ENCODE data around the gene ADAR. TPM values are rescaled to one million over a fixed set of nuclear protein-coding genes. Genes with fewer than 3 reads are reported as not detected.

The ADAR gene
- total and polyA plus RNA-seq, 2 experiments from 2014 or later, result 61.3 to 71.3 TPM

- in situ Hi-C loops (cut with MboI), result no loop called here
- Histone ChIP-seq H3K27ac (no peak overlapping the region), H3K4me1 (ENCODE audit: insufficient read depth) (no peaks in the 10 kb centered on the region), H3F3A (ENCODE audit: insufficient read depth) (peaks cover 12% of the 10 kb centered on the region; the same call in 1 of the 2 replicates), H3K36me3 (ENCODE audit: low read depth) (no peaks in the 10 kb centered on the region), H3K79me2 (ENCODE audit: insufficient read depth) (no peaks in the 10 kb centered on the region), H3K4me3 (no peak overlapping the region), H4K20me1 (ENCODE audit: insufficient read depth) (no peaks in the 10 kb centered on the region), H3K9me3 (ENCODE audit: low read depth) (no peaks in the 10 kb centered on the region), H3K9ac (no peak overlapping the region), H3K9me2 (ENCODE audit: insufficient read depth) (no peaks in the 10 kb centered on the region), H3K4me2 (ENCODE audit: unreplicated experiment) (no peak overlapping the region), H3K27me3 (replicated peaks; ENCODE audit: insufficient read depth) (no peaks in the 10 kb centered on the region), H2AFZ (no peak overlapping the region)
- WGBS, 2 experiments (ENCODE audit: low coverage in 1 of 2, low lambda C conversion rate in 2 of 2, missing lambda C conversion rate in 2 of 2), result 54 to 58% methylated on average over 8 to 10 of the region's 10 CpGs
- TF ChIP-seq EZH2 (IDR thresholded peaks at IDR 0.05; ENCODE audit: insufficient read depth, poor library complexity, severe bottlenecking) (no peak), EZH2phosphoT487 (IDR thresholded peaks at IDR 0.05; ENCODE audit: insufficient read depth, low read depth) (no peak)
- DNase-seq, result no peak
These were observed 35.4 kb downstream of the ADAR start for GRCh38 chr1:154572468-154573167.

- no peak overlapping the region for H3K27ac ChIP-seq
- peaks cover 4% of the 10 kb centered on the region for H3K27me3 ChIP-seq (replicated peaks; ENCODE audit: insufficient read depth)
- no peaks in the 10 kb centered on the region for H3K9me2 ChIP-seq (ENCODE audit: insufficient read depth)
- no peak overlapping the region for H3K4me2 ChIP-seq (ENCODE audit: unreplicated experiment)
- H2AFZ ChIP-seq, result no peak overlapping the region
- no peak overlapping the region for H3K9ac ChIP-seq
- WGBS, 2 experiments (ENCODE audit: low coverage in 1 of 2, low lambda C conversion rate in 2 of 2, missing lambda C conversion rate in 2 of 2), result 92 to 96% methylated on average over 19 to 29 of the region's 29 CpGs
- no peak for DNase-seq
- no peaks in the 10 kb centered on the region for H3K79me2 ChIP-seq (ENCODE audit: insufficient read depth)
- in situ Hi-C loops (cut with MboI), result no loop called here
- H4K20me1 ChIP-seq (ENCODE audit: insufficient read depth), result no peaks in the 10 kb centered on the region
- no peaks in the 10 kb centered on the region for H3K4me1 ChIP-seq (ENCODE audit: insufficient read depth)
- peaks cover 12% of the 10 kb centered on the region; the same call in 1 of the 2 replicates for H3F3A ChIP-seq (ENCODE audit: insufficient read depth)
- H3K36me3 ChIP-seq (ENCODE audit: low read depth), result no peaks in the 10 kb centered on the region
- TF ChIP-seq EZH2 (IDR thresholded peaks at IDR 0.05; ENCODE audit: insufficient read depth, poor library complexity, severe bottlenecking), result no peak
- no peak for TF ChIP-seq EZH2phosphoT487 (IDR thresholded peaks at IDR 0.05; ENCODE audit: insufficient read depth, low read depth)
- no peaks in the 10 kb centered on the region for H3K9me3 ChIP-seq (ENCODE audit: low read depth)
- no peak overlapping the region for H3K4me3 ChIP-seq
These were observed 36.1 kb downstream of the ADAR start for GRCh38 chr1:154571964-154572288.

GRCh38 chr1:154571244-154571963, 36.6 kb downstream of the ADAR start:
- Histone ChIP-seq H3F3A (ENCODE audit: insufficient read depth) (peaks cover 12% of the 10 kb centered on the region; the same call in 1 of the 2 replicates), H3K9ac (no peak overlapping the region), H4K20me1 (ENCODE audit: insufficient read depth) (no peaks in the 10 kb centered on the region), H3K27me3 (replicated peaks; ENCODE audit: insufficient read depth) (peaks cover 8% of the 10 kb centered on the region), H3K36me3 (ENCODE audit: low read depth) (no peaks in the 10 kb centered on the region), H3K79me2 (ENCODE audit: insufficient read depth) (no peaks in the 10 kb centered on the region), H3K4me1 (ENCODE audit: insufficient read depth) (no peaks in the 10 kb centered on the region), H3K9me3 (ENCODE audit: low read depth) (no peaks in the 10 kb centered on the region), H3K4me3 (no peak overlapping the region), H3K4me2 (ENCODE audit: unreplicated experiment) (no peak overlapping the region), H2AFZ (no peak overlapping the region), H3K9me2 (ENCODE audit: insufficient read depth) (no peaks in the 10 kb centered on the region), H3K27ac (no peak overlapping the region)
- WGBS, 2 experiments (ENCODE audit: low coverage in 1 of 2, low lambda C conversion rate in 2 of 2, missing lambda C conversion rate in 2 of 2), result 89 to 90% methylated on average over 45 to 59 of the region's 59 CpGs
- TF ChIP-seq EZH2 (IDR thresholded peaks at IDR 0.05; ENCODE audit: insufficient read depth, poor library complexity, severe bottlenecking) (no peak), EZH2phosphoT487 (IDR thresholded peaks at IDR 0.05; ENCODE audit: insufficient read depth, low read depth) (no peak)
- no peak for DNase-seq
- in situ Hi-C loops (cut with MboI), result no loop called here

GRCh38 chr1:154568157-154568815, 39.7 kb downstream of the ADAR start:
- H3K27ac ChIP-seq, result no peak overlapping the region
- no peaks in the 10 kb centered on the region for H3K4me1 ChIP-seq (ENCODE audit: insufficient read depth)
- WGBS, 2 experiments (ENCODE audit: low coverage in 1 of 2, low lambda C conversion rate in 2 of 2, missing lambda C conversion rate in 2 of 2), result 19 to 21% methylated on average over 17 of the region's 17 CpGs
- peak overlapping the region; percentile 60 for H3K4me3 ChIP-seq
- no peaks in the 10 kb centered on the region for H4K20me1 ChIP-seq (ENCODE audit: insufficient read depth)
- no peaks in the 10 kb centered on the region for H3K9me3 ChIP-seq (ENCODE audit: low read depth)
- H3K4me2 ChIP-seq (ENCODE audit: unreplicated experiment), result peak overlapping the region; percentile 60
- no peaks in the 10 kb centered on the region for H3F3A ChIP-seq (ENCODE audit: insufficient read depth)
- H3K27me3 ChIP-seq (replicated peaks; ENCODE audit: insufficient read depth), result peaks cover 8% of the 10 kb centered on the region
- H3K79me2 ChIP-seq (ENCODE audit: insufficient read depth), result no peaks in the 10 kb centered on the region
- TF ChIP-seq EZH2phosphoT487 (IDR thresholded peaks at IDR 0.05; ENCODE audit: insufficient read depth, low read depth) (no peak), EZH2 (IDR thresholded peaks at IDR 0.05; ENCODE audit: insufficient read depth, poor library complexity, severe bottlenecking) (no peak)
- DNase-seq, result no peak
- no peaks in the 10 kb centered on the region for H3K9me2 ChIP-seq (ENCODE audit: insufficient read depth)
- no peaks in the 10 kb centered on the region for H3K36me3 ChIP-seq (ENCODE audit: low read depth)
- H2AFZ ChIP-seq, result no peak overlapping the region
- H3K9ac ChIP-seq, result no peak overlapping the region
- in situ Hi-C loops (cut with MboI), result loop anchor here (10.0 kb wide), 1 partner anchor 317 kb away; no protein-coding TSS in a partner anchor
